Measurements from ENCODE around the gene FAHD1.

The FAHD1 gene

GRCh38 chr16:1826691-1827573 is at the start of gene FAHD1, which contains the start of gene HAGH:
Gene FAHD1, plus strand, starts transcription at chr16:1827206. Its CDS starts 33 bp downstream, at chr16:1827239.
Gene HAGH, minus strand, starts transcription at chr16:1826825. Its CDS starts 38 bp downstream, at chr16:1826787.
- DNase-seq = peak; percentile 92

- DNase-seq = no peak
Observed at GRCh38 chr16:1777375-1778199, 49.4 kb upstream of the FAHD1 start.

DNA sequence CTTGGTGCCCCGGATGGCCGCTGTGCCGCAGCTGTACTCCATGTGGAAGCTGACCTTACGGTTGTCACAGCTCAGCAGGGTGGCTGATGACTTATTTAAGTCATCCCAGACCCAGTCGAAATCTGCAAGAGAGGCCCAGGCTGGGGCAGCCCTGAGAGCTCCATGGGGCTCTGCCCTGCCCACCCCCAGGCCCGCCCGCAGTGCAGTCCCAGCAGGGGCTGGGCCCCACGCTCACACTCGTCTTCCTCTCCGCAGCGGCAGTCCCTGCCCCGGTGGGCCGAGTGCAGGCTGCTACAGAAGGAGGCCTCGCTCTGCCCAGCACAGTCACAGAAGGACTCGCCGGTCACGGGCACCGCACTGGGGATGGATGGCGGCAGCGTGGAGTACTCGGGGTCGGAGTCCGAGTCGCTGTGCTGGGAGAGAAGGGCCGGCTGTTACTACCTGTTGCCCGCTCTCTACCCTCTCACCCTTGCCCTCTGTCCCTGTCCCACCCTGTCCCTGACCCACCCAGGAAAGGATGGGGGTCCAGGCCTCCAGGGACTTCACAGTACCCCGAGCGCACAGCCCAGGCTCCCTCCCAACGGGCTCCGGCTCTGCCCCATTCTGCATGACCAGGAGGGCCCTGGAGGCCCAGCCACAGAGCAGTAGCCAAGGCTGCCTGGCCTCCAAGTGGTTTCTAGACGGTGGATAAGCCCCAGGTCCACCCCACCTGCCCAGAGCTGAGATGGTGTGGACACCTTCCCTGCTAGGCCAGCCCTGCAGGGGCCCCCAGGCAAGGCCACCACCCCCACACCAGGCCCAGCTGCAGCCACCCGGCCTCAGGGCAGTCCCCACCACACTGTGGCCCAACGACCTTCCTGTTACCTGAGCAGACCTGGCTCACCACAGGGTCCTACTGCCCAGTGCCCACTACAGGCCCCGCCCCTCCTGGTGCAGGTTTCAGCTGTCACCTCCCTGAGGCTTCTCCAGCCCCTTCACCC is 48.5 kb upstream of the FAHD1 start:
- no peak for DNase-seq

DNA sequence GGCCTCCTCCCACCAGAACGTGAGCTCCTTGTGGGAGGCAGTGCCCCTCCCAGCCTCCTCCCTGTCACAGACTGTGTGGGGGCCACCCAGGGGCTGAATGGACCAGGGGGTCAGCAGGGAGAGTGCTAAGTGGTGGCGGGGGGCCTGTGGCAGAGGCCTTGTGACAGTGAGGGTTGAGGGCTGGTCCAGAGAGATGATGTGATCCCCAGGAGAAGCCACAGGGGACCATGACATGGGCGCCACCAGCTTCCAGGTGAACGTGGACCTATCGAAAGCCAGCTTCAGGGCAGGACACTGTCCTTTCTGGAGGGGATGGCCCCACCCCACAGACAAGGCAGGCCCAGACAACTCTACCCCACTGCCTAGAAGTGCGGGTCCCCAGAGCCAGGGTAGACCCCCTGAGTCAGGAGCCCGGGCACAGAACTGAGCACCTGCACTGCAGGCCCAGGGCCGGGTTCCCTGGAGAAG is 47.7 kb upstream of the FAHD1 start:
- DNase-seq = no peak

GRCh38 chr16:1779741-1780676 is 47.0 kb upstream of the FAHD1 start:
- DNase-seq = no peak

- DNase-seq = no peak
Observed at GRCh38 chr16:1780677-1781072, 46.3 kb upstream of the FAHD1 start.

GRCh38 chr16:1781254-1781653 is 45.8 kb upstream of the FAHD1 start:
- DNase-seq = no peak

- DNase-seq = peak; percentile 41
Observed at GRCh38 chr16:1781758-1782407, 45.1 kb upstream of the FAHD1 start.

DNA sequence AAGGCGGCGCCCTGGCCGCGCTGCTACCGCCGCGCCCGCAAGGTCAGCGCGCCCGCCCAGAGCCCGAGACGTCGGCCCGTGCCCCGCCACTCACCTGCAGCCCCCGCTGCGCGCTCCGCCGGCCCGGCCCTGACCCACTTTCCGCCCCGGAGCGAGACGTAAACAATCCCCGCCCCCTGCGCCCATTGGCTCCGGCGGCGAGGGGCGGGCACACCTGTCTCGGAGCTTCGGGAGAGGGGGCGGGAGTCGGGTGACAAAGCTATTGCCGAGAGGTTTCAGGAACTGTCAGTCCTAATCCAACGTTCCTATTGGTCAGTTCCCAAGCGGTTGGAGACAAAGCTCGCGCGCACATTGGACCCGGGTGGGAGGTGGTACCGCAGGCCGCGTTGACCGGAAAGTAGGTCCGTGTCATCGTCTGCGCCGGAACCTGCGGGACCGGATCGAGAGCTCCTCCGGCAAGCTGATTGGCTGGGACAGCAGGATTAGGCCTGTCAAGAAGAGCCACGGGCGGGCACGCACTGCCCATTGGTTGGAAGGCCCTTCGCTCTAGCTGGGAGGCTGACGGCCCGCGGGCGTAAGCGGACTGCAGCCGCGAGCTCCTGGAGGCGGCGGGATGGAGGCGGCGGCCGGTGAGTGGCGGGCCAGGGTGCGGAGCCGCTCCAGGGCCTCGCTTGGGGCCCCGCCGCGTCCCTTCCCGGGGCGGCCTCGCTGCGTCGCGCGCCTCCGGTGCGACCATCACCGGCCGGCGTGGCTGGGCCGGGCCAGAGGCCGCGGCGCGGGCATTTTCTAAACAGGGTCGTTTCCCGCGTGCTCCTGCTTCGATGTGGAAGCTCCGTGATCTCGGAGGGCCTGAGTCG is 44.4 kb upstream of the FAHD1 start, which contains the start of the genes NUBP2 and SPSB3:
Gene NUBP2, plus strand, starts transcription at position 553 of the 857 bp plus-strand sequence. Its CDS starts 61 bp downstream, at position 614.
Gene SPSB3, minus strand, starts transcription at position 164 of the 857 bp plus-strand sequence. CDS start 1,088 bp downstream, outside the sequence.
- peak; percentile 98 for DNase-seq

GRCh38 chr16:1784977-1785845 is 41.8 kb upstream of the FAHD1 start:
- DNase-seq = no peak

GRCh38 chr16:1785846-1786170 is 41.2 kb upstream of the FAHD1 start:
- no peak for DNase-seq

GRCh38 chr16:1786242-1787055 is 40.6 kb upstream of the FAHD1 start:
- no peak for DNase-seq

GRCh38 chr16:1787056-1787321 is 40.0 kb upstream of the FAHD1 start:
- DNase-seq = no peak

DNA sequence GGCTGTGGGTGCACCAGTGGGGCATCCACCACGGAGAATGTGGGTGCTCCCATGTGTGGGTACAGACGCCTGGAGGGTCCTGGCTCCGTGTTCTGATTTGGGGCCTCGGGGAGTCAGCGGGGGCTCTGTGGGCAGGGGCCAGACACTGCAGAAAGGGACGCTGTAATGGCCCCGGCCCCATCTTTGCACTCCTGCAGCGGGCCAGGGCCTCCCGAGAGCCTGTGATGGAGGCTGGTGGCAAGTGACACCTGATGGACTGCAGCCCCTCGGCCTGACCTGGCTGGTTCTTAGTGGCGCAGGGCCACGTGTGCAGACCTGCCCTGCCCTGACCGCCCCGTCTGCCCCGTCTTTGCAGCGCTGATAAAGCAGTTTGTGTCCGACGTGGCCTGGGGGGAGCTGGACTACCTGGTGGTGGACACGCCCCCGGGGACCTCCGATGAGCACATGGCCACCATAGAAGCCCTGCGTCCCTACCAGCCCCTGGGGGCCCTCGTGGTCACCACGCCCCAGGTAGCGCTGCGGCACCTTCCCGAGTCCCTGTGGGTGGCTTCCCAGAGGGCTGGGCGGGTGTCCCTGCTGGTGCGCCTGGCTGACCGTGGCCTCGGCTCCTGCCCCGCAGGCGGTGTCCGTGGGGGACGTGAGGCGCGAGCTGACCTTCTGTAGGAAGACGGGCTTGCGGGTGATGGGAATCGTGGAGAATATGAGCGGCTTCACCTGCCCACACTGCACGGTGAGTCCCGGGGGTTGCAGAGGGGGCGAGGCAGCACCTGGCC is 39.5 kb upstream of the FAHD1 start:
- DNase-seq = no peak

DNA sequence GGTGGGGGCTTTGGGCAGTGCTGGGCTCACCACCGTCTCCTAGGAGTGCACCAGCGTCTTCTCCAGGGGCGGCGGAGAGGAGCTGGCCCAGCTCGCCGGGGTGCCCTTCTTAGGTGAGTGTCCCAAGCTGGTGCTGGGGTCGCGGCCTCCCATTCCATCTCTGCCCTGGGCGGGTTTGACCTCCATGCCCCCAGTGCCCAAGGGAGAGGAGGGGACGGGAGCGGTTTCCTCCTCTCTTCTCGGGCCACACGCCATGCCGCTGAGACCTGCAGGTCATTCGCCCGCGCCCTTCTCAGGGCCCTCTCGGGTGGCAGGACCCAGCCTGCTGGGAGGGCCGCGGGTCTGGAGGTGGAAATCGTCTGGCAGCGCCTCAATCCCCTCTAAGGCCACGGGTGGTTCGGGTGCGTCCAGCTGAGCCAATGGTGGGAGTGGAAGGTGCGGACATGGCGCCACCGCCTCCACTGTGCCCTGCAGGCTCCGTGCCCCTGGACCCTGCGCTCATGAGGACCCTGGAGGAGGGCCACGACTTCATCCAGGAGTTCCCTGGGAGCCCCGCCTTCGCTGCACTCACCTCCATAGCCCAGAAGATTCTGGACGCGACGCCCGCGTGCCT is 38.8 kb upstream of the FAHD1 start:
- DNase-seq = no peak

- DNase-seq = no peak
Observed at GRCh38 chr16:1788708-1789100, 38.3 kb upstream of the FAHD1 start.

DNA sequence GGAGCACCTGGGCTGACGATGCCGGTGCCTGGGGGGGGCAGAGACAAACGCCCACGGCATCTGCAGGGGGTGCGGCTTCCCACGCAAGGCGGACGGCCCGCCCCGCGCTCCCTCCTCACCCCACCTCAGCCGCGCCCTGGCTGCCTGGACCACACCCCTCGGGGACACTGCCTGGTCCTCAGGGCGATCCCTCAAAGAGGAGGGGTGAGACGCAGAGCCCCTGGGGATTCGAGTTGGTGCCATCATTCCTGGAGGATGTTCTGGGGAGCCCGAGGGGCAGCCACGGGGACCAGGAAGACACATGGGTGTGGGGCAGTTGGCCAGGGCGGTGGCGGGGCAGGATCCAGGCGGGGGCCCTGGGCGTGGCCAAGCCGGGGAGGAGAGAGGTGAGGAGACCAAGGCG is 37.4 kb upstream of the FAHD1 start:
- DNase-seq = no peak
